Mucosa of descending colon (tissue), 3 donors: ENCODE measurements around the gene TEX51. TPM values are rescaled to one million over a fixed set of nuclear protein-coding genes. Genes with fewer than 3 reads are reported as not detected.

Experiments
- ATAC-seq: fragments of 200-7000 bp; cut with Tn5 transposase; one replicate; pipeline ENCODE4 v1.9.1; 2020; ENCODE audit warnings: mild to moderate bottlenecking, moderate library complexity
- DNase-seq, 3 donors: peaks; one replicate each; pipeline ENCODE4 v3.0.0-alpha.2; 2020
- H3K36me3 ChIP-seq: fragments of 200-600 bp; one replicate; pipeline ENCODE4 v1.8.0; 2021; ENCODE audit warnings: low read depth, mild to moderate bottlenecking
- H3K4me1 ChIP-seq: fragments of 200-600 bp; one replicate; pipeline ENCODE4 v1.8.0; 2021; ENCODE audit warnings: low read depth, mild to moderate bottlenecking
- H3K4me3 ChIP-seq: fragments of 200-600 bp; one replicate; pipeline ENCODE4 v1.8.0; 2021; ENCODE audit warnings: mild to moderate bottlenecking
- H3K9me3 ChIP-seq: fragments of 200-600 bp; one replicate; pipeline ENCODE4 v1.8.0; 2021; ENCODE audit warnings: mild to moderate bottlenecking
- CTCF ChIP-seq: fragments of 200-600 bp; IDR thresholded peaks from one replicate; pipeline ENCODE4 v1.8.0; 2022; ENCODE audit warnings: antibody characterized with exemption, mild to moderate bottlenecking
- intact Hi-C, 2 donors: fragments of 100-400 bp; cut with DNase I in 1 of 2; cut with micrococcal nuclease in 1 of 2; formaldehyde crosslinking; loops; one replicate each; pipeline versions ENCODE4 v1.11.0 to v1.11.1; 2022; cut with DNase I, micrococcal nuclease
- total RNA-seq, 3 donors: library from RNA; stranded (reverse); fragmentation: NEBNext Ultra II Directional in 2 of 3; extraction: Animal tissue kit (Norgen Biotek cat#: 25700) in 2 of 3; gene quantifications; one replicate each; pipeline versions ENCODE4 v1.2.1 to v1.2.4, GENCODE V29; 2021 to 2023
- donor health status: DM: no; HTN: no; CAD: no; lungs with moderate emphysema.
- donor health status: DM: no; HTN: no; CAD: no.
- donor health status: DM: no; HTN: yes; CAD: no.

Gene TEX51
- total RNA-seq, 3 donors from 2014 or later = not detected

- Histone ChIP-seq H3K36me3 (no peaks in the 10 kb centered on the region), H3K9me3 (no peaks in the 10 kb centered on the region), H3K4me3 (no peak overlapping the region), H3K4me1 (no peaks in the 10 kb centered on the region)
- no peak for TF ChIP-seq CTCF
- no peak for DNase-seq
- ATAC-seq = no peak
- intact Hi-C loops = no loop called here
Observed at GRCh38 chr2:126858991-126859390, 39.7 kb upstream of the TEX51 start.

DNA sequence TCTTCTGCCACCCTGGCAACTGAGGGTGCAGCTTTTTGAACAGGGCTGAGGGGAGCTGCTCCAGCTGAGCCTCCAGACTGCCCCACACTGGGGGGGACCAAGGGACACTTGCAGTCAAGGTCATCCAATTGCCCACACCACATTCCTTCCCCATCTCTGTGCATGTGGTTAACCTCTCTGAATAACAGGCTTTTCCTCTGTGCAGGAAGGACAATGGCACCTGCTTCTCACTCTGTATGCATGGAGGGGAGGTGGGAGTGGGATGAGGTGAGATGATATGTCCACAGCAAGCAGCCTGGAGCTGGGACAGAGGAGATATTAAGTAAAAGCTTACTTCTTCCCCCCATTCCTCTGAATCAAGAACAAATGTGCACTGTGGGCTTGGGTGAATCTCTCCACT is 39.1 kb upstream of the TEX51 start:
- intact Hi-C loops = no loop called here
- Histone ChIP-seq H3K4me3 (no peak overlapping the region), H3K9me3 (no peaks in the 10 kb centered on the region), H3K36me3 (no peaks in the 10 kb centered on the region), H3K4me1 (no peaks in the 10 kb centered on the region)
- DNase-seq (no peak), ATAC-seq (no peak)
- TF ChIP-seq CTCF = no peak

DNA sequence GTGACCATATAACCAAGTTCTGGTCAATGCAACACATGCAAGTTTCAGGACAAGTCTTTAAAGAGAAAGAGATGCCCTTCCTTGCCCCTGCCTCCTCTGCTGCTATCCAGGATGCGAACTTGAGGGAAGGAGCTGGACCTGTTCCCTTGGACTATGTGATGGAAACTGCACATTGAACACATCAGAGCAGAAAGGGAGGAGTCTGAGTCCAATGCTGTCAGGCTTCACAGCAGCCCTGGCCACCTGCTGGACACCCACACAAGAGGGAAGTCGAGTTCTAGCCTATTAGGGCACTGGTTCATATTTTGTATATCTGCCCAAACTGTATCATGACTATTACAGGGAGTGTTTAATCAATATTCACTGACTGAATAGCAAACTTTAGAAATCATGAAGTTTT is 38.3 kb upstream of the TEX51 start:
- no peaks in the 10 kb centered on the region for H3K36me3 ChIP-seq
- ATAC-seq (no peak), DNase-seq (no peak)
- no peaks in the 10 kb centered on the region for H3K9me3 ChIP-seq
- intact Hi-C loops = no loop called here
- no peak overlapping the region for H3K4me3 ChIP-seq
- no peaks in the 10 kb centered on the region for H3K4me1 ChIP-seq
- TF ChIP-seq CTCF = no peak

DNA sequence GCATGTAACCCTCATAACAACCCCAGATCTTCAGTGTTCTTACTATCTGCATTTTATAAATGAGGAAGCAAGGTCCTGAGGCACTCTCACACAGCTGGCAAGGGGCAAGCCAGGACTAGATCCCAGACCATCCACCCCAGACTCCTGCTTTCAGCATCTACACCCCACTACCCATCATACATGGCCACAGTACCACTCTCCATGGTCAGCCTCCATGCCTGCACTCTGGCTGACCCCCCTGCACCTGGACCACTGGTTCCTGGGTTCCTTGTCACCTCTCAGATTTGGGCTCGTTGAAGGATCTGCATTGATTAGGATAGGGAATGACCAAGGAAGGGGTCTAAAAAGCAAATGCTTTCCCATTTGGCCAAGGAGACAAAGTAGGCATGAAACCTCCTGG is 36.0 kb upstream of the TEX51 start:
- no peak for ATAC-seq

DNA sequence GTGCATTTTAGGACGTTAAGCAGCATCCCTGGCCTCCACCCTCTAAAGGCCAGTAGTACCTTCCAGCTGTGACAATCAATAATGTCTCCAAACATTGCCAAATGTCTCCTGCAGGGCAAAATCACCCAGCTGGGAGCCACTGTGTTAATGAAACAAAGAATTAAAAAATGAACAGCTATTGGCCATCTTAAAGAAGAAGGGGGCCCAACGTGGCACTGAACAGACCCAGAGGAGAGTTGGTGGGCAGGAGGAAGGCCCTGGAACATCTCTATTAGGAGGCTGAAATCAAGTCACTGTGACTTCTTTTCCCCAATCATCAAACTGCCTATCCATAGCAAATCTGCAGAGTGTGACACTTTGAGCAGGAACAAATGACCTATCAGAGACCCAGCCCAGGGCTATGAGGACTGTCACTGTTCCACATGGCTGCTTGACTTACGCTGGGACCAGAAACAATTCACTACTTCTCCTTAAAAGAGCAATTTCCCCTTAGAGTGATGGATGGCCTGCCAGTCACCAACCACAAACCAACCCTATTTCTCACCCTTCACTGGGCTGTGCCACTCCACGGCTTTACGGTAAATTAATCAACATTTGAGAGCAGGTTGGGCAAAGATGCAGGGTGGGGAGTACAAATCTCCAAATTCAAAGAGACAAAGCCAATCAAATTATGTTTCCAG is 35.2 kb upstream of the TEX51 start:
- Histone ChIP-seq H3K36me3 (no peaks in the 10 kb centered on the region), H3K4me3 (no peak overlapping the region), H3K9me3 (no peaks in the 10 kb centered on the region), H3K4me1 (no peaks in the 10 kb centered on the region)
- intact Hi-C loops = no loop called here
- ATAC-seq = no peak
- DNase-seq = no peak
- TF ChIP-seq CTCF = no peak

More for the DNA sequence above, 36.0 kb upstream of the TEX51 start:
- Histone ChIP-seq H3K9me3 (no peaks in the 10 kb centered on the region), H3K4me1 (no peaks in the 10 kb centered on the region), H3K36me3 (no peaks in the 10 kb centered on the region), H3K4me3 (no peak overlapping the region)
- TF ChIP-seq CTCF = no peak
- no peak for DNase-seq
- intact Hi-C loops = no loop called here

DNA sequence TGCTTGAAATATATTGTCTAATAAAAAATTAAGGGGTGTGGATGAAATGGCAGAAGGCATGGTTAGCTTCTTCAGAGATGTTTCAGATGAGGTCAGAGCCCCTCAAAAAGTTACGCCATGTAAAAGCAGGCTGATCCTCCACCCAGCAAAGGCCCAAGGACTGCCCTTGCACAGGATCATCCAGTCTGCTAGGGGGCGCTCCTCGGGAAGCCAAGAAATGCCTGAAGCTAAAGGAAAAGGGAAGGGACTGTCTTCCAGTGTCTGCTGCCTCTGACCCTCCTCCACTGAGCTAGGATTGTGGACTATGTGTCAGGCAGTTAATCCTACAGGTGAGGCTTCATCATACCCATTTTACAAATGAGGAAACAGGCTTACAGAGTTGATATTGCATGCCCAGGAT is 33.8 kb upstream of the TEX51 start:
- Histone ChIP-seq H3K36me3 (no peaks in the 10 kb centered on the region), H3K4me3 (no peak overlapping the region), H3K4me1 (no peaks in the 10 kb centered on the region), H3K9me3 (no peaks in the 10 kb centered on the region)
- TF ChIP-seq CTCF = no peak
- ATAC-seq (no peak), DNase-seq (no peak)
- intact Hi-C loops = no loop called here
